Activated CD8-positive, alpha-beta memory T cell treated with anti-CD3 and anti-CD28 coated beads, Interleukin-2, amount 50 U/mL, for 1 hour (primary cell): ENCODE measurements around the gene NXNL1.
"Not testable (repeated sequence)": the region's sequence is repeated elsewhere in the genome, so short reads cannot be mapped to it uniquely, and the experiment has no call there.

Experiments used
- DNase-seq: peaks from one replicate; pipeline ENCODE4 v3.0.0-alpha.2; 2020; ENCODE audit errors: extremely low read depth

NXNL1 gene

GRCh38 chr19:17486545-17487240 is 26.0 kb upstream of the NXNL1 start:
- no peak for DNase-seq

- DNase-seq: no peak
Observed at GRCh38 chr19:17484520-17485185, 23.9 kb upstream of the NXNL1 start.

- DNase-seq: no peak
Observed at GRCh38 chr19:17483605-17484002, 22.9 kb upstream of the NXNL1 start.

GRCh38 chr19:17482877-17483604 is 22.3 kb upstream of the NXNL1 start:
- DNase-seq: no peak

- no peak for DNase-seq
Observed at GRCh38 chr19:17481986-17482385, 21.3 kb upstream of the NXNL1 start.

- DNase-seq: no peak
Observed at GRCh38 chr19:17479325-17479791, 18.6 kb upstream of the NXNL1 start.

GRCh38 chr19:17475541-17476115 is 14.9 kb upstream of the NXNL1 start:
- no peak for DNase-seq

GRCh38 chr19:17475011-17475540 is 14.3 kb upstream of the NXNL1 start:
- DNase-seq: not testable (repeated sequence)

GRCh38 chr19:17473041-17473440 is 12.3 kb upstream of the NXNL1 start:
- DNase-seq: no peak

- DNase-seq: no peak
Observed at GRCh38 chr19:17471410-17472125, 10.8 kb upstream of the NXNL1 start.

GRCh38 chr19:17470068-17470841 is 9.5 kb upstream of the NXNL1 start, which contains the start of gene SLC27A1:
Gene SLC27A1, plus strand, starts transcription at chr19:17470524. Its CDS starts 17 bp downstream, at chr19:17470541.
- DNase-seq: peak; percentile 78

- DNase-seq: peak; percentile 86
Observed at GRCh38 chr19:17469481-17470067, 8.8 kb upstream of the NXNL1 start.

GRCh38 chr19:17469092-17469480 is 8.4 kb upstream of the NXNL1 start:
- no peak for DNase-seq

GRCh38 chr19:17468302-17469091 is 7.8 kb upstream of the NXNL1 start:
- no peak for DNase-seq

GRCh38 chr19:17467471-17468301 is 7.0 kb upstream of the NXNL1 start:
- no peak for DNase-seq

GRCh38 chr19:17466487-17466850 is 5.7 kb upstream of the NXNL1 start:
- DNase-seq: no peak

GRCh38 chr19:17458970-17459369 is 1.8 kb downstream of the NXNL1 start:
- DNase-seq: no peak

- no peak for DNase-seq
Observed at GRCh38 chr19:17457616-17458015, 3.1 kb downstream of the NXNL1 start.

GRCh38 chr19:17456127-17456526 is 4.6 kb downstream of the NXNL1 start:
- DNase-seq: no peak
